ENCODE data around the gene ALOX12B.
"Not testable (repeated sequence)": the region's sequence is repeated elsewhere in the genome, so short reads cannot be mapped to it uniquely, and the experiment has no call there.

Gene ALOX12B

GRCh38 chr17:8119581-8120519, 32.3 kb upstream of the ALOX12B start:
- in situ Hi-C loops (cut with HindIII; ENCODE audit: low sequenced_read_pairs), result loop anchor here (5.0 kb wide), 1 partner anchor 67 kb away; no protein-coding TSS in a partner anchor

GRCh38 chr17:8118769-8119580, 31.5 kb upstream of the ALOX12B start:
- in situ Hi-C loops (cut with HindIII; ENCODE audit: low sequenced_read_pairs), result no loop called here

GRCh38 chr17:8117980-8118768, 30.7 kb upstream of the ALOX12B start, which contains the start of gene ALOXE3:
ALOXE3 (minus strand) TSS chr17:8118514; CDS start chr17:8117990, 524 bp downstream.
- in situ Hi-C loops (cut with HindIII; ENCODE audit: low sequenced_read_pairs), result no loop called here

GRCh38 chr17:8117367-8117979, 30.0 kb upstream of the ALOX12B start:
- in situ Hi-C loops (cut with HindIII; ENCODE audit: low sequenced_read_pairs), result no loop called here

- in situ Hi-C loops (cut with HindIII; ENCODE audit: low sequenced_read_pairs), result no loop called here
Measured at GRCh38 chr17:8116776-8117175, 29.3 kb upstream of the ALOX12B start.

- in situ Hi-C loops (cut with HindIII; ENCODE audit: low sequenced_read_pairs), result loop anchor here (5.0 kb wide), 3 partner anchors 54 to 191 kb away; no protein-coding TSS in a partner anchor
Measured at GRCh38 chr17:8110907-8111306, 23.4 kb upstream of the ALOX12B start.

GRCh38 chr17:8110456-8110804, 22.9 kb upstream of the ALOX12B start:
- in situ Hi-C loops (cut with HindIII; ENCODE audit: low sequenced_read_pairs), result loop anchor here (5.0 kb wide), 3 partner anchors 53 to 192 kb away; no protein-coding TSS in a partner anchor

GRCh38 chr17:8109661-8110455, 22.3 kb upstream of the ALOX12B start:
- in situ Hi-C loops (cut with HindIII; ENCODE audit: low sequenced_read_pairs), result loop anchor here (5.0 kb wide), 3 partner anchors 53 to 192 kb away; no protein-coding TSS in a partner anchor

- in situ Hi-C loops (cut with HindIII; ENCODE audit: low sequenced_read_pairs), result no loop called here
Measured at GRCh38 chr17:8108972-8109660, 21.6 kb upstream of the ALOX12B start.

- in situ Hi-C loops (cut with HindIII; ENCODE audit: low sequenced_read_pairs), result not testable (repeated sequence)
Measured at GRCh38 chr17:8106980-8107379, 19.5 kb upstream of the ALOX12B start.

GRCh38 chr17:8105957-8106398, 18.5 kb upstream of the ALOX12B start:
- in situ Hi-C loops (cut with HindIII; ENCODE audit: low sequenced_read_pairs), result no loop called here

GRCh38 chr17:8104911-8105310, 17.4 kb upstream of the ALOX12B start:
- in situ Hi-C loops (cut with HindIII; ENCODE audit: low sequenced_read_pairs), result no loop called here

- in situ Hi-C loops (cut with HindIII; ENCODE audit: low sequenced_read_pairs), result no loop called here
Measured at GRCh38 chr17:8103549-8103948, 16.0 kb upstream of the ALOX12B start.

GRCh38 chr17:8101721-8102120, 14.2 kb upstream of the ALOX12B start:
- in situ Hi-C loops (cut with HindIII; ENCODE audit: low sequenced_read_pairs), result no loop called here

GRCh38 chr17:8100763-8101162, 13.2 kb upstream of the ALOX12B start:
- in situ Hi-C loops (cut with HindIII; ENCODE audit: low sequenced_read_pairs), result no loop called here

- in situ Hi-C loops (cut with HindIII; ENCODE audit: low sequenced_read_pairs), result no loop called here
Measured at GRCh38 chr17:8100111-8100510, 12.6 kb upstream of the ALOX12B start.

- in situ Hi-C loops (cut with HindIII; ENCODE audit: low sequenced_read_pairs), result no loop called here
Measured at GRCh38 chr17:8096541-8096940, 9.0 kb upstream of the ALOX12B start.

GRCh38 chr17:8095361-8095760, 7.8 kb upstream of the ALOX12B start:
- in situ Hi-C loops (cut with HindIII; ENCODE audit: low sequenced_read_pairs), result no loop called here
